Loucy (cell line): ENCODE data around the gene BTG4.

Experiments used
- H2AFZ ChIP-seq: fragments of 200-600 bp; sonication (generic); 2 replicates; pipeline ENCODE4 v1.6.0; 2016; ENCODE audit warnings: antibody characterized with exemption, mild to moderate bottlenecking, low read length, moderate library complexity
- H3F3A ChIP-seq: fragments of 200-600 bp; 2 replicates; pipeline ENCODE4 v1.6.0; 2016; ENCODE audit warnings: antibody characterized with exemption, low read depth, mild to moderate bottlenecking
- H3K27me3 ChIP-seq: fragments of 200-600 bp; sonication (generic); 2 replicates; pipeline ENCODE4 v1.6.1; 2014; ENCODE audit warnings: low read length, mild to moderate bottlenecking; ENCODE audit not compliant: insufficient read depth, poor library complexity, severe bottlenecking
- H3K36me3 ChIP-seq: fragments of 200-600 bp; sonication (generic); 2 replicates; pipeline ENCODE4 v1.6.1; 2016; ENCODE audit warnings: low read length; ENCODE audit not compliant: insufficient read depth
- H3K4me1 ChIP-seq: fragments of 200-600 bp; sonication (generic); 2 replicates; pipeline ENCODE4 v1.5.1; 2014; ENCODE audit warnings: low read length, mild to moderate bottlenecking; ENCODE audit not compliant: insufficient read depth, poor library complexity, severe bottlenecking
- H3K4me2 ChIP-seq: fragments of 200-600 bp; sonication (generic); 2 replicates; pipeline ENCODE4 v1.6.0; 2014; ENCODE audit warnings: antibody characterized with exemption, low read length, low read depth, mild to moderate bottlenecking; ENCODE audit not compliant: poor library complexity, severe bottlenecking
- H3K4me3 ChIP-seq: fragments of 200-600 bp; sonication (generic); 2 replicates; pipeline ENCODE4 v1.5.1; 2014; ENCODE audit warnings: low read length, mild to moderate bottlenecking, mixed read lengths; ENCODE audit not compliant: poor library complexity, severe bottlenecking
- H3K79me2 ChIP-seq: fragments of 200-600 bp; sonication (generic); 2 replicates; pipeline ENCODE4 v1.6.1; 2014; ENCODE audit warnings: low read length; ENCODE audit not compliant: insufficient read depth
- H3K9ac ChIP-seq: fragments of 200-600 bp; sonication (generic); 2 replicates; pipeline ENCODE4 v1.6.0; 2014; ENCODE audit warnings: mild to moderate bottlenecking, low read depth, low read length, moderate library complexity; ENCODE audit not compliant: poor library complexity, severe bottlenecking
- H3K9me2 ChIP-seq: fragments of 200-600 bp; sonication (generic); replicated peaks from 2 replicates; pipeline ENCODE4 v1.6.1; 2016; ENCODE audit warnings: low read depth, low read length, mixed read lengths
- H3K9me3 ChIP-seq: fragments of 200-600 bp; sonication (generic); 2 replicates; pipeline ENCODE4 v1.6.1; 2014; ENCODE audit warnings: mild to moderate bottlenecking, antibody characterized with exemption, low read length, low read depth; ENCODE audit not compliant: insufficient read depth
- H4K20me1 ChIP-seq: fragments of 200-600 bp; sonication (generic); 2 replicates; pipeline ENCODE4 v1.6.0; 2014; ENCODE audit warnings: antibody characterized with exemption, low read length, mild to moderate bottlenecking; ENCODE audit not compliant: insufficient read depth, poor library complexity, severe bottlenecking
- CTCF ChIP-seq: fragments of 200-600 bp; sonication (generic); conservative IDR thresholded peaks from 2 replicates; pipeline ENCODE4 v1.5.1; 2014; ENCODE audit warnings: mild to moderate bottlenecking, antibody characterized with exemption, low read length
- EZH2phosphoT487 ChIP-seq: fragments of 200-600 bp; IDR thresholded peaks from 2 replicates; pipeline ENCODE4 v1.6.1; 2018; ENCODE audit warnings: antibody characterized with exemption, mild to moderate bottlenecking, moderate library complexity, borderline replicate concordance

BTG4 gene

GRCh38 chr11:111513240-111513605 lies 1.0 kb upstream of the BTG4 start:
- Histone ChIP-seq H3K4me3 (no peak overlapping the region), H3K9me3 (no peaks in the 10 kb centered on the region), H4K20me1 (no peaks in the 10 kb centered on the region), H3K79me2 (no peaks in the 10 kb centered on the region), H3K36me3 (no peaks in the 10 kb centered on the region), H3F3A (no peaks in the 10 kb centered on the region), H3K4me1 (no peaks in the 10 kb centered on the region), H3K9ac (no peak overlapping the region), H3K9me2 (no peaks in the 10 kb centered on the region), H3K4me2 (no peak overlapping the region), H2AFZ (no peak overlapping the region), H3K27me3 (no peaks in the 10 kb centered on the region)
- TF ChIP-seq CTCF (no peak), EZH2phosphoT487 (no peak)

GRCh38 chr11:111510311-111510710 lies 1.9 kb downstream of the BTG4 start:
- Histone ChIP-seq H3K4me2 (no peak overlapping the region), H3F3A (no peaks in the 10 kb centered on the region), H3K27me3 (no peaks in the 10 kb centered on the region), H3K79me2 (no peaks in the 10 kb centered on the region), H3K4me1 (peaks cover 6% of the 10 kb centered on the region), H3K9me3 (no peaks in the 10 kb centered on the region), H3K9me2 (no peaks in the 10 kb centered on the region), H4K20me1 (no peaks in the 10 kb centered on the region), H2AFZ (no peak overlapping the region), H3K36me3 (no peaks in the 10 kb centered on the region), H3K9ac (no peak overlapping the region), H3K4me3 (no peak overlapping the region)
- no peak for TF ChIP-seq EZH2phosphoT487
- no peak for TF ChIP-seq CTCF

GRCh38 chr11:111502611-111503010 lies 9.6 kb downstream of the BTG4 start:
- H2AFZ ChIP-seq: no peak overlapping the region
- TF ChIP-seq CTCF (no peak), EZH2phosphoT487 (no peak)
- no peak overlapping the region for H3K4me3 ChIP-seq
- no peak overlapping the region for H3K9ac ChIP-seq
- H4K20me1 ChIP-seq: no peaks in the 10 kb centered on the region
- H3K4me1 ChIP-seq: peaks cover 5% of the 10 kb centered on the region
- H3K9me3 ChIP-seq: no peaks in the 10 kb centered on the region
- no peaks in the 10 kb centered on the region for H3K27me3 ChIP-seq
- H3K4me2 ChIP-seq: no peak overlapping the region
- no peaks in the 10 kb centered on the region for H3K79me2 ChIP-seq
- H3K9me2 ChIP-seq: no peaks in the 10 kb centered on the region
- H3F3A ChIP-seq: no peaks in the 10 kb centered on the region
- H3K36me3 ChIP-seq: no peaks in the 10 kb centered on the region
